GM21619 (cell line): Measurements from ENCODE around the gene LDHAL6A.
"Not testable (repeated sequence)": the region's sequence is repeated elsewhere in the genome, so short reads cannot be mapped to it uniquely, and the experiment has no call there.

ENCODE experiments used
- ATAC-seq: cut with Tn5 transposase; IDR thresholded peaks from one replicate; pipeline ENCODE4 v1.9.1; 2021; ENCODE audit not compliant: unreplicated experiment

The LDHAL6A gene

GRCh38 chr11:18455686-18456372, at the start of gene LDHAL6A:
LDHAL6A (plus strand) TSS chr11:18455856; CDS start chr11:18456681, 825 bp downstream.
- ATAC-seq: no peak

DNA sequence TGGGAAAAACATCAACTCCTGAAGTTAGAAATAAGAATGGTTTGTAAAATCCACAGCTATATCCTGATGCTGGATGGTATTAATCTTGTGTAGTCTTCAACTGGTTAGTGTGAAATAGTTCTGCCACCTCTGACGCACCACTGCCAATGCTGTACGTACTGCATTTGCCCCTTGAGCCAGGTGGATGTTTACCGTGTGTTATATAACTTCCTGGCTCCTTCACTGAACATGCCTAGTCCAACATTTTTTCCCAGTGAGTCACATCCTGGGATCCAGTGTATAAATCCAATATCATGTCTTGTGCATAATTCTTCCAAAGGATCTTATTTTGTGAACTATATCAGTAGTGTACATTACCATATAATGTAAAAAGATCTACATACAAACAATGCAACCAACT, 48.3 kb upstream of the LDHAL6A start:
- not testable (repeated sequence) for ATAC-seq

- ATAC-seq: no peak
Measured at GRCh38 chr11:18408558-18409291, 46.9 kb upstream of the LDHAL6A start.

DNA sequence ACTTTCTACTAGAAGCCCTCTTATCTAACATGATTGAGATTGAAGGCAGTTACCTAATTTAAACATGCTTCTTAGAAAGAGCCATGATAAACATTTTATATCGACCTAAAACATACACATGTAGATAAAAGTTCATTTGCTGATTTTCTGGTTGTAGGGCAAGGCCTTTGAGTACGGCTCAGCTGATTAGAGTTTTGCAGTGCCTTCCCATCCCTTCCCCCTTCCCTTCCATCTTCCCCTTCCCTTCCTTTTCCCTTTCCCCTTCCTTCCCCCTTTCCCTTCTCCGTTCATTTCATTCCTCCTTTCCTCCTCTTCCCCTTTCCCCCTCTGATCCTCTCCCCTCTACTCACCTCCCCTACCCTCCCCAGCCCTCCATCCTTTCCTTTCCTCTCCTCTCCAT, 39.2 kb upstream of the LDHAL6A start:
- ATAC-seq: no peak

DNA sequence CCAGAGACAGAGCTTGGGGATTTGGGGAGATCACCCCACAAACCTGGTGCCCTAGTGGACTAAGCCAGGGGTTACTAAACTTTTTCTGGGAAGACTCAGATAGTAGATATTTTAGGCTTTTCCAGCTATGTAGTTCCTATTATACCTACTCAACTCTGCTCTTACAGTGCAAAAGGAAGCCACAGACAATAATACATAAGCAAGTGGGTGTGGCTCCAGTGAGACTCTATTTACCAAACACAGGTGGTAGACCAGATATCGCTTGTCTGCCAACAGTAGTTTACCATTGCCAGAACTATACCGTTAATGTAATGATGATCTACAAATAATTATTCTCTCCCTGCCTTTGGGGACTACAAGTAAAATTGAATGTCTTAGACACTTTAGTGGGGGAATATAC, 36.6 kb upstream of the LDHAL6A start:
- no peak for ATAC-seq

- no peak for ATAC-seq
Measured at GRCh38 chr11:18420067-18420466, 35.6 kb upstream of the LDHAL6A start.

DNA sequence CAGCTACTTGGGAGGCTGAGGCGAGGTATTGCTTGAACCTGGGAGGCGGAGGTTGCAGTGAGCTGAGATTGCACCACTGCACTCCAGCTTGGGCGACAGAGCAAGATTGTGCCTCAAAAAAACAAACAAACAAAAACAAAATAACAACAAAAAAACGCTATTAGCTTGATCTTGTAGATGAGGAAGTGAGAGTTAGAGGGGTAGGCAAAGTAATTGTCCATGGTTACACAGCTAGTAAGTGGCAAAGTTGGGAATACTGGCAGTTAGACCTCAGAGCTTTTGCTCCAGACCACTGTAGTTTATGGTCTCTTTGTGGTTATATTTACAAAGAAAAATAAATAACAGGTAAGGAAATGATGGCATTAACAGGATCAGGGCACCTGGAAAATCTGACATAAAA, 28.4 kb upstream of the LDHAL6A start:
- no peak for ATAC-seq

DNA sequence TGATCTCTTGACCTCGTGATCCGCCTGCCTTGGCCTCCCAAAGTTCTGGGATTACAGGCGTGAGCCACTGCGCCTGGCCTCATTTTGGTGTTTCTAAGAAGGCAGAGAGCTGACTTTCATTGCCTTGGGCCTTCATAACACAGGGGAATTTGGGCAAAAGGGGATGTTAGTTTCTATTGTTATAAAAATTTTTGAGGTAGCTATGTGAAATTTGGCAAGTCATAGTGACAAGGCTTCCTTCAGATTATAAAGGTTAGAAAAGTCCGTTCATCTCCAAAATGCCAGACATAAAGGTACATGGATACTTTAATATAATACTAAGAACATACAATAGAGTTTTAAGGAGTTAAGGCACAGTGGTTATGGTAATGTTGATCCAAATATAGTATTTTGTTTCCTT, 26.3 kb upstream of the LDHAL6A start:
- ATAC-seq: no peak

DNA sequence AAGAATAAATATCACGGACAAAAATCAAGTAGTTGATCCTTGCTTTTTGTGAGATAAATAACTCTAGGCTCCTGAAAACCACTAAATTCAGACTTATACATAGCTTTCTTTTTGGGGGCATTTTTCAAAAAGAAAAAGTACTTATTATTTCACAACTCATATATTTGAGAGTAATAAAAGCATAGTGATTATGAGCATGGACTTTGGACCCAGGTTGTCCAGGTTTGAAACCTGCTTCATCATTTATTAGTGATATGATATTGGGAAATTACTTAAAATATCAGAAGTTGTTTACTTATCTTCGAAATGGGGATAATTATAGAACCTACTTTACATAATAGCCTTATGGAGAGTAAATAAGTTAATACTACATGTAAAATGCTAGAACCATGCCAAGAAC, 17.0 kb upstream of the LDHAL6A start:
- no peak for ATAC-seq

GRCh38 chr11:18449251-18449650, 6.4 kb upstream of the LDHAL6A start:
- ATAC-seq: no peak

DNA sequence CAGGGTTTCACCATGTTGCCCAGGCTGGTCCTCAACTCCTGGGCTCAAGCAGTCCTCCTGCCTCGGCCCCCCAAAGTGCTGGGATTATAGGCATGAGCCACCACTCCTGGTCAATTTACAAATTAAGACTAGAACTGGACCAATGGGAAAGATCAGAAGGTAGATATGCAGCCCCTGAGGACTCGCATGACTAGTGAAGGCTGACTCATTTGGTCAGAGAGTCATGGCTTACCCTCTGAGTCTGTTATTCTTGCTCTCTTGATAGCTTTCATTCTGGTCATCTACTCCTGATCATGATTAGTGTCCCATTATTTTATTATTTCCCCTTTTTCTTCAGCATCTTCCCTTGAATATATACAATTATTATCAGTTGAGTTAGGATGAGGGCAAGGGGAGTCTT, 2.7 kb upstream of the LDHAL6A start:
- no peak for ATAC-seq

DNA sequence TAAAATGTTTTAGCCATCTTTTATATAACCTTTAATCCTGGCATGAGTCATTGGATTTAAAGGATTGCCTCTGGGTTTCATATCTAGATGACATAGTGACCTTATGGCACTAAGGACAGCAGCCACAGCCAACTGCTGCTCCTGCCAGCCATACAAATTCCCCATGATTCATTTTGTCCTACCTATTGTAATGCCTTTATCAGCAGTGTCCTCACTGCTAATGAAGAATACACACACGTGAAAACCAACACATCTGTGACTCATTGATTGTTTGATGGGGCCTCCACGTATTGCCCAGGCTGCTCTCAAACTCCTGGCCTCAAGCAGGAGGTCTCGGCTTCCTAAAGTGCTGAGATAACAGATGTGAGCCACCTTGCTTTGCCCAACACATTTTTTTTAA, 1.8 kb downstream of the LDHAL6A start:
- ATAC-seq: no peak

- ATAC-seq: no peak
Measured at GRCh38 chr11:18459634-18460033, 4.0 kb downstream of the LDHAL6A start.

DNA sequence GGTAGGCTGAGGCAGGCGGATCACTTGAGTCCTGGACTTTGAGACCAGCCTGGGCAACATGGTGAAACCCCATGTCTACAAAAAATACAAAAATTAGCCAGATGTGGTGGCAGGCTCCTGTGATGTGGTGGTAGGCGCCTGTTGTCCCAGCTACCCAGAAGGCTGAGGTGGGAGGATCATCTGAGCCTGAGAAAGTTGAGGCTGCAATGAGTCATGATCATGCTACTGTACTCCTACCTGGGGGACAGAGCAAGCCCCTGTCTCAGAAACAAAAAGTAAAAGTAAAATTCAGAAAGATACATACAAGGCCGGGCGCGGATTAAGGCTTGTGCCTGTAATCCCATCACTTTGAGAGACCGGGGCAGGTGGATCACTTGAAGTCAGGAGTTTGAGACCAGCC, 6.3 kb downstream of the LDHAL6A start:
- no peak for ATAC-seq

DNA sequence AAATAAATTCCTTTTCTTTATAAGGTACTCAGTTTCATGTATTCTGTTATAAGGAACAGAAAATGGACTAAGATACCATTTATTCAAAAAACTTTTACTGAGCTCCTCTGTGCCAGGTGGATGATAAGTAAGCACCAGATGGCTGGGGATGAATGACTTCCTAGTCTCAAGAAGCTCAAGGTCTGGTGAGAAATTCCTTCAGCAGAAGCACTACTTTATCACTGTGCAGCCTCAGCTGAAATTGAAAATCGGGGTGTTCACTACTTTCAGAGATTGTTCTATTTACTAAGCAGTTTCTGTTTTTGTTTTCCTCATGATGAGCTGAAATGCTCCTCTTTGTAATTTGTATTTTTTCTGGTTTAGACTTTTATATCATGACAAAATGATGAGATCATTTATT, 7.8 kb downstream of the LDHAL6A start:
- no peak for ATAC-seq

GRCh38 chr11:18466402-18466801, 10.7 kb downstream of the LDHAL6A start:
- no peak for ATAC-seq

DNA sequence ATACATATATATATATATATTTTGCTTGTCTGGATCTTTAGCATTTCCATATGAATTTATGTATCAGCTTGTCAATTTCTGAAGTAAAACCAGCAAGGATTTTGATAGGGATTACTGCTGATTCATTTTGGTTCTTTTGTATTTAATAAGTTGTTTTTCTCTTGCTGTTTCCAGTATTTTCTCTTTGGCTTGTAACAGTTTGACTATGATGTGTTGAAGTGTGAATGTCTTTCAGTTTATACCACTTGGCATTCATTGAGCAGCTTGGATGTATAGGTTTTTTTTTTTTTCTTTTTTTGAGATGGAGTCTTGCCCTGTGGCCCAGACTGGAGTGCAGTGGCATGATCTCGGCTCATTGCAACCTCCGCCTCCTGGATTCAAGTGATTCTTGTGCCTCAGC, 12.4 kb downstream of the LDHAL6A start:
- ATAC-seq: no peak

DNA sequence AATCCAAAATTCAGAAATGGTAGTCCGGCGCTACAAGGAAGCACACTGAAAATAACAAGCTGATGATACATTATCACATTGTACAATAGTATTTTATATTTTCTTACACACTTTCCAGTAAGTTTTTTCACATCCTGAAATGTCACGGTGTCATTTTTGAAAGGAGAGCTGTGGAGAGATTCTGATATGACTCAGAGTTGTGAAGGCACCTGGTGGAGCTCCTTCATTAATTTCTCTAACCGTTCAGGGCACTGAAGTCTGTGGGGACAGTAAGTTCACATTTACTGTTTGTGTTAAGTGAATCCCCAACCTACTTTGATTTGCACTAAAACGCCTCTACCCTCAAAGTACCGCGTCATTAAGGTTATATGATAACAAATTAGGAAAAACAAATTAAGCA, 13.3 kb downstream of the LDHAL6A start:
- no peak for ATAC-seq

DNA sequence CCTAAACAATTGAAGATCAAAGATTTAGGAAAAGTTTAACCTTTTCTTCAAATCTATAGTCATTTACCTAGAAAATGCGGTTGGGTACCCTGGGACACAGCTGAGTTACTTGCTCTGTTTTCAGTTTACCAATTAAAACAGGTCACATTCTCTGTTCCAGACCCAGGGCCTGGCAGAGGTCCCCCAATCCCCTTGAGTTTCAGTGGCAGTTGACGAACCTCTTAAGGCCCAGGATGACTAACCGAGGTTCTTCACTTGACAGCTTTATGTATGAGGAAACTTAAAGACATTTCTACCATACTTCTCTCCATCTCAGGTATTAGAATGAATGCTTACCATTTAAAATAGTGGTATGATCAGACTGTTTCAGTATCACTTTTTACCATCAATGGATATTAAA, 16.3 kb downstream of the LDHAL6A start:
- no peak for ATAC-seq

DNA sequence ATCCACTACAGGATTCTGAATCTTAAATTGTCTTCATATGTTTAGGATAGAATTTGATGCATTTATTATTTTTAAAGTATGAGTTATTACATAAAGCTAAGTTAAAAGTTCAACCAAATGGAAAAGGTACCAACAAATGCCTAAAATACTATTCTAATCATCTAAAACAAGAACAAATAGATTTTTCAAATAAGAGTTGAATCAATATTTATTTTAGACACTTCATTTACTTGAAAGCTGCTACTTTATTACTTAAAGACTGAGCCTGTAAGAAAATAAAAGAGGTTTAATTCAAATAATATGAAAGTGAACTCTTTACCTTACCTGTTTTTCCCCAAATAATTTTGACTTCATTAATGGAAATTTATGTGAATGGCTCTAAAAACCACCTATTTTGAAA, 16.9 kb downstream of the LDHAL6A start:
- no peak for ATAC-seq

- ATAC-seq: no peak
Measured at GRCh38 chr11:18479063-18479462, 23.4 kb downstream of the LDHAL6A start.

DNA sequence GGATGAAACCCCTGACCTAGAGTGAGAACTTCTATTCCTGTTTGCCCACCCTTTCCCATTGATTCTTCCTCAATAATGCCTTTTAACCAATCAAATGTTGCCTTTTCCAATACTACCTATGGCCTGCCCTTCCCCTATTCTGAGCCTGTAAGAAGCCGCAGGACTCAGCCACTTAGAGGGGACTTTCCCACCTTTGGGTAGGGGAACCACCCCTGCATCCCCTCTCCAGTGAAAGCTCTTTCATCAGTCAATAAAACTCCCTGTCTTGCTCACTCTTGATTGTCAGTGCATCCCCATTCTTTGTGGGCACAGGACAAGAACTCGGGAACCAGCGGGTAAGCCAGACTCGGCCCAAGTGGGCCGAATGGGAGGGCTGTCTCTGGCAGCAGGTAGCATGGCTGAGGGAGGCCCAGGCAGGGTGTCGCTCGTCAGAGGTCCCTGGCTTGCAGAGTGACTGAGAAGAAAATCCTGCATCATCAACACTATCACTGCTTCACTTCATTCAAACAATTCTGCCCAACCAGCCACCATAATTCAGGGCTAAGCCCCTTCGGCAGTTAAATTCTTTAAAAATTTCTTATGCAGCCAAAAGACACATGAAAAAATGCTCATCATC, 30.4 kb downstream of the LDHAL6A start:
- no peak for ATAC-seq
